DMS 273 (cell line): Measurements from ENCODE around the gene APOC1.
A peak's percentile ranks its signal among the peaks of the same experiment; 100 is the strongest.
"Not testable (repeated sequence)": the region's sequence is repeated elsewhere in the genome, so short reads cannot be mapped to it uniquely, and the experiment has no call there.

Experiments used
- DNase-seq: peaks from one replicate; lab custom pipeline; 2025; ENCODE audit not compliant: unreplicated experiment; lab: John Stamatoyannopoulos, UW

The APOC1 gene

GRCh38 chr19:44914433-44915206 lies at the start of gene APOC1:
Gene APOC1 (plus strand): TSS chr19:44914608. CDS start chr19:44914892, 284 bp downstream.
- DNase-seq, result peak; percentile 95

GRCh38 chr19:44865196-44865767 lies 49.1 kb upstream of the APOC1 start:
- no peak for DNase-seq

- no peak for DNase-seq
Observed at GRCh38 chr19:44866664-44867063, 47.7 kb upstream of the APOC1 start.

- DNase-seq, result no peak
Observed at GRCh38 chr19:44867578-44867977, 46.8 kb upstream of the APOC1 start.

- DNase-seq, result no peak
Observed at GRCh38 chr19:44869733-44870470, 44.5 kb upstream of the APOC1 start.

- DNase-seq, result no peak
Observed at GRCh38 chr19:44871809-44872208, 42.6 kb upstream of the APOC1 start.

- DNase-seq, result no peak
Observed at GRCh38 chr19:44872661-44873060, 41.7 kb upstream of the APOC1 start.

GRCh38 chr19:44874317-44874716 lies 40.1 kb upstream of the APOC1 start:
- no peak for DNase-seq

- no peak for DNase-seq
Observed at GRCh38 chr19:44875666-44876451, 38.5 kb upstream of the APOC1 start.

GRCh38 chr19:44876930-44877535 lies 37.4 kb upstream of the APOC1 start:
- peak; percentile 80 for DNase-seq

GRCh38 chr19:44878120-44878865 lies 36.1 kb upstream of the APOC1 start:
- DNase-seq, result no peak

- no peak for DNase-seq
Observed at GRCh38 chr19:44879309-44880065, 34.9 kb upstream of the APOC1 start.

GRCh38 chr19:44882063-44882462 lies 32.3 kb upstream of the APOC1 start:
- DNase-seq, result no peak

GRCh38 chr19:44882619-44883397 lies 31.6 kb upstream of the APOC1 start:
- not testable (repeated sequence) for DNase-seq

GRCh38 chr19:44883922-44884321 lies 30.5 kb upstream of the APOC1 start:
- DNase-seq, result no peak

GRCh38 chr19:44884566-44884965 lies 29.8 kb upstream of the APOC1 start:
- DNase-seq, result no peak

GRCh38 chr19:44886141-44886540 lies 28.3 kb upstream of the APOC1 start:
- DNase-seq, result no peak

GRCh38 chr19:44887648-44888047 lies 26.8 kb upstream of the APOC1 start:
- no peak for DNase-seq

GRCh38 chr19:44888335-44888734 lies 26.1 kb upstream of the APOC1 start:
- DNase-seq, result not testable (repeated sequence)
